GM21447 (cell line): ENCODE data around the gene NKD1.
A peak's percentile ranks its signal among the peaks of the same experiment; 100 is the strongest.

ENCODE experiments used
- ATAC-seq: cut with Tn5 transposase; IDR thresholded peaks from one replicate; pipeline ENCODE4 v1.9.1; 2021; ENCODE audit not compliant: unreplicated experiment

Gene NKD1

DNA sequence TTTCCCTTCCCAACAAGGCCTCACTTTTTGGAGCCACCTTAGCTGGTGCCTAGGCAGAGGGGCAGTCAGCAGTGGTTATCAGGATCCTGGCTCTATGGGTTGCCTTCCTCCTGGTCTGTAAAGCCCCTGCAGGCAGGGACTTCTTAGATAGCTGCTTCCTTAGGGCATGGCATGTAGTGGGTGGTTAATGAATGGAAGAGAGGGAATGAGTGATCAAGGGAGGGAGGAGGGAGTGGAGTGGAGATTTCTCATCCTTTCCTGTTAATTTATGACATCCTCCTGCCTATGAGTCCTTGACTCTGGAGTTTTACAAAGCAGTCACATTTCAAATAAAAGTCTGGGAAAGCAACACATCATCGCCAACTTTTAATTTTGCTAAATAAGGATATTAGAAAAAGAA, 92.2 kb downstream of the NKD1 start:
- no peak for ATAC-seq

DNA sequence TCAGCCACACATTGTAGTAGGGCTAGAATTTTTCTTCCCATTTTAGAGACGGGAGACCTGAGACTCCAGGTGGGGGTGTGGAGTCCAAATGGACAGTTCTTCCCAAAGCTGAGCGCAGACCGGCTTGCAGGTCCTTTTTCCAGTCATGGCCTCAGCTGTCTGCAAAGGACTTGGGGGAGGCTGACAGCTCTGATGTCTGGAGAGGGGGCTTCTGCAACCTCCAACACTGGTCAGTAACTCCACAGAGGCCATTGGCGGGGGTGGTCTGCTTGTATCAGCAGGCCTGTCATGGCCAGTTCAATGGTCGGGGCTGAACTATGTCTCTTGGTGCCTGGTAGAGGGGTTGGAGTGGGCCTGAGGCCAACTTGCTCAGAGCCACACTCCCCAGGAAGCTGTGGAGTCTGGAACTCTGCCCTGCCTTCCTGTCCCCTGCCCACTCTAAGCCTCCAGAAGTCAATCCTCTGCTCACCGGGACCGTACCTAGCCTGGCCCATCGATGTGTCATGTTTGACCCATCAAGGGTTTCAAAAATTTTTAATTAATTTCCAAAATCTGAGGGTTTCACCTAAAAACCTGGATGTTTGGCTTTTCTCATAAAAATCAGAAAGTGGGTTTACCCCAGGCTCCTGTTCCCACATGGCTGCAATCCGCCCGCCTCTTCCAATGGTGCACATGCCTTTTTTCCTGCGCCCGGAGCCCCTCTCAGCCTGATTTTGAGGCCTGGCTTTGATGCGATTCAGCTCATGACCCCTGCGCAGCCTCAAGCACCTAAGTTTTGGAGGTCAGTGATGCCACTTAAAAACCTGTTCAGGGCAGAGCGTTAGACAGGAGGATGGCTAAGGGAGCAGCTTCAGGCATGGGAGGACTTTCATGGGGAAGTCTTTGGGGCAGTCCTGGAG, 93.0 kb downstream of the NKD1 start:
- ATAC-seq = no peak

GRCh38 chr16:50641818-50642187, 93.6 kb downstream of the NKD1 start:
- ATAC-seq = no peak

GRCh38 chr16:50642349-50642748, 94.2 kb downstream of the NKD1 start:
- ATAC-seq = no peak

- no peak for ATAC-seq
Observed at GRCh38 chr16:50643192-50643591, 95.0 kb downstream of the NKD1 start.

DNA sequence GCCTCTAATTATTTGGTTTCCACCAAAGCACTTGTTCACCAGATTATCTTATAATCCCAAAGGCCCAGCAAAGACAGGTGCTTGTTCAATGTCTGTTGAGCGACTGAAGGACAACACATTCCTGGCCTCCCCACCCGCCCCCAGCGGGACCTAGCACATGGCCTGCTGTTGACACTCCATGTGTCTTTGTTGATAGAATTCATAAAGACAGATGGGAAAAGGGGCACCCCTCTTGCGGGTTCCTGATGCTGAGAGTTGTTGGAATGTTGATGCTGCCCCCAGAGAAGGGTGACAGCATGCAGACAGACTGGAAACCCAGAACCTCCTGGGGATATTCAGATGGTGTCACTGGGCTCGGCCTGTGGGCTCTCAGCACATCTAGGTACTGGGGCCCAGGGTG, 96.0 kb downstream of the NKD1 start:
- ATAC-seq = no peak

DNA sequence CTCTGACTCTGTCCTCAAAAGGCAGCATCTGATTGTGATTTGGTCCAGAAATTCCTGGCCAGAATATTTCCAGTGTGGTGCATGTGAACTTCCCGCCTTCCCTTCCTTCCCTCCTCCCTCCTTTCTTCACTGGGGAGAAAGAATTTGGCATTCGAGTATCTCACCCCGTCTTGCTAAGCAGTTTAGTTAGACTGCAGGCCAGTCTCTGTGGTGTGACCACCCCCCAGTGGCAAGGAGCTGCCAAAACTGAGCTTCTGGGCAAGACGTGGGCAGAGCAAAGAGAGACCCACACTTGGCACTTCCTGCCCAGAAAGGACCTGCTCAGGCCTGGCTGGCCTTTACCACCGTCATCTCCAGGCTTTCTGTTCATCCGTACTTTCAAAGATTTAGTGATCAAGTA, 96.5 kb downstream of the NKD1 start:
- ATAC-seq = no peak

DNA sequence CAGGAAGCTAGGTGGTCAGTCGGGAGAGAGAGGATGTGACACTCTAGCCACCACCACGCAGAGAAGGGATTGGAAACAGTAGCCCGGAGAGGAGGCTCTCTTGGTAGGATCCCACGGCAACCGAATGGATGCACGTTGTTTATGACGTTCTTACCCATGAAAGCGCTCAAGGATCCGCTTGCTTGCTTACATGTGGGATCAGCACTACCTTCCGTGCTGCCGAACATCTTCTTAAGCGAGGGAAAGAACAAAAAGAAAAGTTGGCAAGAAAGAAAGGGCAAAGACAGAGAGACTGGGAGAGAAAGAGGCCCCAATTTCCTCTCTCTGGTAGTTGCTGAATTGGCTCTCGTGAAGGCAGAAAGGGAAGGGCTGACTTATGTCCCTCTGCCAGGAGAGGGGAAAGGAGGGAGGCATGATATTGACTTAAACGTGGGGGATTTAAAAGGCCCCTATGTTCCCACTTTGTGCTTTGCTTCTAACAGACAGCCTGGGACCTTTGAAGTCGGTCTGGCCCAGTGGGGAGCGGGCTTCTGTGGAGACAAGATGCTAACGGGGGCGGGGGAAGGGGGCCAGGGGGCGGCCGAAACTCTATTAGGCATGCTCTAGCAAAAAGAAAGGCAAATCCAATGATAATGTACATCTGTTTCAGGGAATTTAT, 97.5 kb downstream of the NKD1 start:
- ATAC-seq = no peak

GRCh38 chr16:50646345-50646744, 98.1 kb downstream of the NKD1 start:
- no peak for ATAC-seq

- no peak for ATAC-seq
Observed at GRCh38 chr16:50651835-50652438, 103.7 kb downstream of the NKD1 start.

DNA sequence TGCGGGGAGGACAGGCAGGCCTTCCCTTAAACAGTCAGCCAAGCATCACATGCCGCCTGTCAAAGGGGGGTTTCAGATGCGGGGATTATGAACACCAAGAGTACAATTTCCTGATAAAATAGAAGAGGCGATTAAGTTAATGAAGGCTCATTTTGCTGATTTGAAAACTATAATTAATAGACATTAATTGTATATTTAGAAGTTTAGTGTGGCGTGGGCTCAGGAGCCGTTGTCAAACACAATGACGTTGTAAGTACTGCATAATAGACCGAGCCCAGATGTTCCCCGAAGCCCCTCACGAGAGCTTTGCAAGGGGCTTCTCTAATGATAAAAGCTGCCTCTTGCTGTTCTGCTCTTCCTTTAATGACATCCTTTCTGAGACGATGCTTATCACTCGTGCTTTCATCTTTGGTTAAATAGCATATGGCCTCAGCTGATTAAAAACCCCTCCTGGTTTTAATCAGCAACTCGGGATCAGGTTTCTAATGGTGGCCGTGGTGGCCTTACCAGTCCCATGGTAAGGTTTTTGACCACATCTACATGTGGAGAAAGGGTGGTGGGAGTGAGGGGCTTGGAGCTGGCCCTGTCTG, 104.7 kb downstream of the NKD1 start:
- no peak for ATAC-seq

GRCh38 chr16:50653633-50654519, 105.7 kb downstream of the NKD1 start:
- no peak for ATAC-seq

DNA sequence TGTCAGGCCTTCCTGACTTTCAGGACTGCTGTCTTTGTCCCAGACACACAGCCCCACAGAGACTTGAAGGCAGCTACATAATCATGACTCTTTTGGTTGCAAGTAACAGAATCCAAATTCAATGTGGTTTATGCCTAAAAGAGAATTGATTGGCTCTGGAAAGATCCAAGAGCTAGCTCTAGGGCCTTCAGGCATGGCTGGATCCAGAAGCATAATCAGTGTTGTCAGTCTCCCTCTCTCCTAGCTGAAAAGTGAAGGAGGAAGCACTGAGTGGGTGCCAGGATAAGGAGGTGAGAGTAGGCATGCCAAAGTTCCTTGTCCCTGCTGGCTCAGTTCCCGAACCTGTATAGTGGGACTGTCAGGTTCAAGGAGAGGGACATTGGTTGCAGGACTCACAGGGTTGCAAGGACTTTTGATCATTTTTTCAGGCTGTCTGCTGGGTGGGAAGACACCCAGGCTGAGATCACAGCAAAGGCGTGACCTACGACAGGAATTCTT, 107.4 kb downstream of the NKD1 start:
- ATAC-seq = no peak

DNA sequence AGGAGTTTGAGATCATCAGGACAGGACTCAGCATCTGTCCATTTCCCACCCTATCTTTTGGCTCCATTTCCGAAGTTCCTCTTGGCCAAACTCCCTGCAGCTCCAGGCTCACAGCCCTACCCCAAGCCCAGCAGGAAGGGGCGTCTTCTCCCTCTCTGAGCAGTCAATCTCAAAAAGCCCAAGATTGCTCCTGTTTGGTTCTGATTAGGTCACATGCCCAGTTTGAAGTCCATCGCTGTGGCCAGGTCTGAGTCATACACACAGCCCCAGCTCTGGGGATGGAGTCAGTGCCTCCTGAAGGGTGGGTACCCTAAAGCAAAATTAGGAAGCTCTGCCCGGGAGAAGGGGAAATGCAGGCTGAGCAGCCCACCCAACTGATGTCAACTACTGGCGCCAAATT, 109.0 kb downstream of the NKD1 start:
- no peak for ATAC-seq

GRCh38 chr16:50659806-50660205, 111.6 kb downstream of the NKD1 start:
- ATAC-seq = no peak

DNA sequence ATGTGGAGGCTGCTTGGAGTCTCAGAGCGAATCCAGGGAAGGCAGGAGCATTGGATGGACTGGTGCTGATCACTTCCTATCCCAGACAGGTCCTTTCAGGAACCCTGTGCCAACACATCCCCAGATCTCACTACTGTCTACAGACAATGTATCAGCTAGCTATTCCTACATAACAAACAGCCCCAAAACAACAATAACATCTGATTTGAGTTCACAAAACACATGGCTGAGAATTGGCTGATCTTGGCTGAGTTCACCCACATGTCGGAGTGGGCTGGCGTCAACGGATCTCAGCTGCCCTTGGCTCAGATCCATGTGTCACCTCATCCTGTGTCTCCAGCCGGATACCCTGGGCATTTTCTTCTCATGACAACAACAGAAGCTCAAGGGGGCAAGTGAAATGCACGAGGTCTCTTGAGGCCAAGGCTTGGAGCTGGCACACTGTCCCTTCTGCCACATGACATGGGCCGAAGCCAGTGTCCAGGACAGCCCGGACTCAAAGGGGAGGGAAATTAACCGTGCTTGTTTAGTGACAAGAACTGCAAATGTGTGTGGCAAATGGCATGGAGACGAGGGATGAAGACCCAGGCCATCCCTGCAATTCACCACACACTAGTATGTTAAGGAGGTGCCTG, 114.2 kb downstream of the NKD1 start:
- no peak for ATAC-seq

- no peak for ATAC-seq
Observed at GRCh38 chr16:50664270-50664669, 116.1 kb downstream of the NKD1 start.

DNA sequence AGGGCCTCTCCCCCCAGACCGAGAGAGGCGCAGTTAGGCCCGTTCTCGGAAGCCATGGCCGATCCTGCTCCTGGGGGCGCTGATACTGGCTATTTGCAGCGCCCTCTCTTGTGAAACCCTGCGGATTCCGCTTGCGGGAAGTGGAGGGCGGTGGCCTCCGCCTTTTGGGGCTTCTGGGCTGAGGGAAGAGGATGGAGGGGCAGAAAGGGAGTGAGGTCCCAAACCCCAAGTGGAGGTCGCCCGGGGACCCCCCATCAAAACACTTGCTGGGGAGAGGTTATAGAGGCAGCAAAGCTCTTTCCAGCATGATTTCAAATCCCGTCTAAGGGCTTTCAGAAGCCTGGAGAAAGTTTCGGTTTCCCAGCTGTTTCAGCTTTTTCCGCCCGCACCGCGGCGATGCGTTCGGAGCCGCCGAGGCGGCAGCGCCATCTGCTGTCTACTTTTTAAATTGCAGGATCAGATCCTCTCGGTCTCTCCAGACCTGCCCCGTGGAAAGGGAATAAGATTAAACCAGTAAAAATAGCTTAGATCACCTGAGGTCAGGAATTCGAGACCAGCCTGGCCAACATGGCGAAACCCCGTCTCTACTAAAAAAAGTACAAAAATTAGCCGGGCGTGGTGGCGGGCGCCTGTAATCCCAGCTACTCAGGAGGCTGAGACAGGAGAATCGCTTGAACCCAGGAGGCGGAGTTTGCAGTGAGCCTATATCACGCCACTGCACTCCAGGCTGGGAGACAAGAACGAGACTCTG, 117.1 kb downstream of the NKD1 start:
- ATAC-seq = peak; percentile 34
